GM23338 (cell line): ENCODE measurements around the gene RNF13. TPM values are rescaled to one million over a fixed set of nuclear protein-coding genes. Genes with fewer than 3 reads are reported as not detected.

Experiments
- ATAC-seq: fragments of 200-7000 bp; cut with Tn5 transposase; 3 replicates; pipeline ENCODE4 v1.9.1; 2020
- DNase-seq: peaks from one replicate; pipeline ENCODE4 v3.0.0-alpha.2; 2015; ENCODE audit warnings: low spot score
- H2AFZ ChIP-seq: fragments of 200-600 bp; sonication (generic); 2 replicates; pipeline ENCODE4 v1.8.0; 2016; ENCODE audit warnings: antibody characterized with exemption, mild to moderate bottlenecking, moderate library complexity
- H3F3A ChIP-seq: fragments of 200-600 bp; sonication (generic); replicated peaks from 2 replicates; pipeline ENCODE4 v1.8.0; 2017; ENCODE audit warnings: antibody characterized with exemption, mixed run types, low read depth
- H3K27ac ChIP-seq: fragments of 200-600 bp; sonication (generic); 2 replicates; pipeline ENCODE4 v1.6.1; 2016; ENCODE audit warnings: low read depth
- H3K27me3 ChIP-seq: fragments of 200-600 bp; sonication (generic); 2 replicates; pipeline ENCODE4 v1.8.0; 2016; ENCODE audit warnings: mild to moderate bottlenecking, mixed run types, moderate library complexity; ENCODE audit not compliant: insufficient read depth
- H3K36me3 ChIP-seq: fragments of 200-600 bp; sonication (generic); 2 replicates; pipeline ENCODE4 v1.8.0; 2016; ENCODE audit warnings: mild to moderate bottlenecking; ENCODE audit not compliant: insufficient read depth
- H3K4me1 ChIP-seq: fragments of 200-600 bp; sonication (generic); 2 replicates; pipeline ENCODE4 v1.8.0; 2016; ENCODE audit warnings: mild to moderate bottlenecking, moderate library complexity; ENCODE audit not compliant: insufficient read depth
- H3K4me2 ChIP-seq: fragments of 200-600 bp; sonication (generic); 2 replicates; pipeline ENCODE4 v1.7.1; 2017; ENCODE audit warnings: mixed run types
- H3K4me3 ChIP-seq: fragments of 200-600 bp; sonication (generic); 2 replicates; pipeline ENCODE4 v1.6.1; 2016; ENCODE audit warnings: mixed run types
- H3K79me2 ChIP-seq: fragments of 200-600 bp; sonication (generic); replicated peaks from 2 replicates; pipeline ENCODE4 v1.8.0; 2017; ENCODE audit warnings: mild to moderate bottlenecking; ENCODE audit not compliant: insufficient read depth
- H3K9me2 ChIP-seq: fragments of 200-600 bp; sonication (generic); 2 replicates; pipeline ENCODE4 v1.8.0; 2017; ENCODE audit not compliant: insufficient read depth
- H4K20me1 ChIP-seq: fragments of 200-600 bp; sonication (generic); replicated peaks from 2 replicates; pipeline ENCODE4 v1.8.0; 2017; ENCODE audit warnings: mild to moderate bottlenecking; ENCODE audit not compliant: insufficient read depth
- H3K27ac Mint-ChIP-seq: 2 replicates; pipeline ENCODE4 v1.8.0; 2020; ENCODE audit warnings: inconsistent platforms, mild to moderate bottlenecking, moderate library complexity, mixed read lengths
- H3K27me3 Mint-ChIP-seq: 3 replicates; pipeline ENCODE4 v1.8.0; 2022; ENCODE audit warnings: low read depth, mild to moderate bottlenecking, moderate library complexity, mixed read lengths, inconsistent platforms; ENCODE audit not compliant: insufficient read depth, poor library complexity
- H3K36me3 Mint-ChIP-seq: 3 replicates; pipeline ENCODE4 v1.8.0; 2021; ENCODE audit warnings: low read depth, mild to moderate bottlenecking, inconsistent platforms, moderate library complexity, mixed read lengths
- H3K4me1 Mint-ChIP-seq: 3 replicates; pipeline ENCODE4 v1.8.0; 2020; ENCODE audit warnings: mild to moderate bottlenecking, inconsistent platforms, mixed read lengths
- H3K4me3 Mint-ChIP-seq: 3 replicates; pipeline ENCODE4 v1.8.0; 2021; ENCODE audit warnings: moderate library complexity, mild to moderate bottlenecking, inconsistent platforms, mixed read lengths
- H3K9me3 Mint-ChIP-seq: 3 replicates; pipeline ENCODE4 v1.8.0; 2020; ENCODE audit warnings: moderate library complexity, mild to moderate bottlenecking, inconsistent platforms, mixed read lengths
- EZH2 ChIP-seq: fragments of 200-600 bp; sonication (generic); IDR thresholded peaks from one replicate; pipeline ENCODE4 v1.8.0; 2017; ENCODE audit warnings: antibody characterized with exemption, mild to moderate bottlenecking, low read depth; ENCODE audit not compliant: unreplicated experiment
- EZH2phosphoT487 ChIP-seq: fragments of 200-600 bp; sonication (generic); IDR thresholded peaks from one replicate; pipeline ENCODE4 v1.8.1; 2018; ENCODE audit warnings: antibody characterized with exemption; ENCODE audit not compliant: unreplicated experiment
- JUNB ChIP-seq: IDR thresholded peaks from one replicate; pipeline ENCODE4 v1.6.1; 2016; ENCODE audit warnings: antibody characterized with exemption; ENCODE audit not compliant: unreplicated experiment
- POLR2AphosphoS5 ChIP-seq: IDR thresholded peaks from 2 replicates; pipeline ENCODE4 v1.6.1; 2016; ENCODE audit warnings: antibody characterized with exemption, low read depth
- ZNF114 ChIP-seq: fragments of 250-450 bp; sonication (Bioruptor Pico); IDR thresholded peaks from 2 replicates; pipeline ENCODE4 v1.5.0; 2020; ENCODE audit warnings: mild to moderate bottlenecking, moderate library complexity
- polyA plus RNA-seq: library from polyadenylated mRNA; unstranded; fragments of >200 nt; fragmentation: Nextera tagmentation; extraction: Ambion mirVana; gene quantifications from 2 replicates; pipeline ENCODE4 v1.2.1, GENCODE V29; 2016
- total RNA-seq: library from RNA; depleted of rRNA; stranded (reverse); fragments of >200 nt; shearing (Covaris generic); gene quantifications from 2 replicates; pipeline ENCODE4 v1.2.3, GENCODE V29; 2014
- TF ChIP-seq, protein P1 (sequence below): fragments of 250-450 bp; sonication (Bioruptor Pico); IDR thresholded peaks from 2 replicates; pipeline ENCODE4 v1.5.0; 2020; ENCODE audit warnings: mild to moderate bottlenecking, moderate library complexity
- TF ChIP-seq, protein P2 (sequence below), 2 experiments: fragments of 200-600 bp in 1 of 2; sonication (generic) in 1 of 2; conservative IDR thresholded peaks; 2 replicates each; pipeline versions ENCODE4 v1.5.1 to v1.6.1; 2016 to 2017; ENCODE audit warnings: antibody characterized with exemption in 2 of 2, low read depth in 2 of 2, mild to moderate bottlenecking in 2 of 2, moderate library complexity in 1 of 2

RNF13 gene
- total and polyA plus RNA-seq, 2 experiments from 2014 or later = 46.3 to 101 TPM

- Mint-ChIP-seq H3K27ac (no peak overlapping the region), H3K27me3 (peaks cover 4% of the 10 kb centered on the region), H3K9me3 (peaks cover 13% of the 10 kb centered on the region), H3K4me1 (no peaks in the 10 kb centered on the region), H3K36me3 (peaks cover 9% of the 10 kb centered on the region), H3K4me3 (no peak overlapping the region)
- Histone ChIP-seq H2AFZ (no peak overlapping the region), H3K4me2 (no peak overlapping the region), H3K27ac (no peak overlapping the region), H3K9me2 (no peaks in the 10 kb centered on the region), H3K36me3 (0 out of 2 replicates have a peak, but pooled peaks cover 7% of the 10 kb centered on the region), H4K20me1 (no peaks in the 10 kb centered on the region), H3K27me3 (no peaks in the 10 kb centered on the region), H3K79me2 (no peaks in the 10 kb centered on the region), H3K4me3 (no peak overlapping the region), H3K4me1 (no peaks in the 10 kb centered on the region), H3F3A (no peaks in the 10 kb centered on the region)
- ATAC-seq (no peak), DNase-seq (no peak)
- TF ChIP-seq JUNB (no peak), EZH2 (no peak), POLR2AphosphoS5 (no peak), EZH2phosphoT487 (no peak)
- TF ChIP-seq, protein P1, sequence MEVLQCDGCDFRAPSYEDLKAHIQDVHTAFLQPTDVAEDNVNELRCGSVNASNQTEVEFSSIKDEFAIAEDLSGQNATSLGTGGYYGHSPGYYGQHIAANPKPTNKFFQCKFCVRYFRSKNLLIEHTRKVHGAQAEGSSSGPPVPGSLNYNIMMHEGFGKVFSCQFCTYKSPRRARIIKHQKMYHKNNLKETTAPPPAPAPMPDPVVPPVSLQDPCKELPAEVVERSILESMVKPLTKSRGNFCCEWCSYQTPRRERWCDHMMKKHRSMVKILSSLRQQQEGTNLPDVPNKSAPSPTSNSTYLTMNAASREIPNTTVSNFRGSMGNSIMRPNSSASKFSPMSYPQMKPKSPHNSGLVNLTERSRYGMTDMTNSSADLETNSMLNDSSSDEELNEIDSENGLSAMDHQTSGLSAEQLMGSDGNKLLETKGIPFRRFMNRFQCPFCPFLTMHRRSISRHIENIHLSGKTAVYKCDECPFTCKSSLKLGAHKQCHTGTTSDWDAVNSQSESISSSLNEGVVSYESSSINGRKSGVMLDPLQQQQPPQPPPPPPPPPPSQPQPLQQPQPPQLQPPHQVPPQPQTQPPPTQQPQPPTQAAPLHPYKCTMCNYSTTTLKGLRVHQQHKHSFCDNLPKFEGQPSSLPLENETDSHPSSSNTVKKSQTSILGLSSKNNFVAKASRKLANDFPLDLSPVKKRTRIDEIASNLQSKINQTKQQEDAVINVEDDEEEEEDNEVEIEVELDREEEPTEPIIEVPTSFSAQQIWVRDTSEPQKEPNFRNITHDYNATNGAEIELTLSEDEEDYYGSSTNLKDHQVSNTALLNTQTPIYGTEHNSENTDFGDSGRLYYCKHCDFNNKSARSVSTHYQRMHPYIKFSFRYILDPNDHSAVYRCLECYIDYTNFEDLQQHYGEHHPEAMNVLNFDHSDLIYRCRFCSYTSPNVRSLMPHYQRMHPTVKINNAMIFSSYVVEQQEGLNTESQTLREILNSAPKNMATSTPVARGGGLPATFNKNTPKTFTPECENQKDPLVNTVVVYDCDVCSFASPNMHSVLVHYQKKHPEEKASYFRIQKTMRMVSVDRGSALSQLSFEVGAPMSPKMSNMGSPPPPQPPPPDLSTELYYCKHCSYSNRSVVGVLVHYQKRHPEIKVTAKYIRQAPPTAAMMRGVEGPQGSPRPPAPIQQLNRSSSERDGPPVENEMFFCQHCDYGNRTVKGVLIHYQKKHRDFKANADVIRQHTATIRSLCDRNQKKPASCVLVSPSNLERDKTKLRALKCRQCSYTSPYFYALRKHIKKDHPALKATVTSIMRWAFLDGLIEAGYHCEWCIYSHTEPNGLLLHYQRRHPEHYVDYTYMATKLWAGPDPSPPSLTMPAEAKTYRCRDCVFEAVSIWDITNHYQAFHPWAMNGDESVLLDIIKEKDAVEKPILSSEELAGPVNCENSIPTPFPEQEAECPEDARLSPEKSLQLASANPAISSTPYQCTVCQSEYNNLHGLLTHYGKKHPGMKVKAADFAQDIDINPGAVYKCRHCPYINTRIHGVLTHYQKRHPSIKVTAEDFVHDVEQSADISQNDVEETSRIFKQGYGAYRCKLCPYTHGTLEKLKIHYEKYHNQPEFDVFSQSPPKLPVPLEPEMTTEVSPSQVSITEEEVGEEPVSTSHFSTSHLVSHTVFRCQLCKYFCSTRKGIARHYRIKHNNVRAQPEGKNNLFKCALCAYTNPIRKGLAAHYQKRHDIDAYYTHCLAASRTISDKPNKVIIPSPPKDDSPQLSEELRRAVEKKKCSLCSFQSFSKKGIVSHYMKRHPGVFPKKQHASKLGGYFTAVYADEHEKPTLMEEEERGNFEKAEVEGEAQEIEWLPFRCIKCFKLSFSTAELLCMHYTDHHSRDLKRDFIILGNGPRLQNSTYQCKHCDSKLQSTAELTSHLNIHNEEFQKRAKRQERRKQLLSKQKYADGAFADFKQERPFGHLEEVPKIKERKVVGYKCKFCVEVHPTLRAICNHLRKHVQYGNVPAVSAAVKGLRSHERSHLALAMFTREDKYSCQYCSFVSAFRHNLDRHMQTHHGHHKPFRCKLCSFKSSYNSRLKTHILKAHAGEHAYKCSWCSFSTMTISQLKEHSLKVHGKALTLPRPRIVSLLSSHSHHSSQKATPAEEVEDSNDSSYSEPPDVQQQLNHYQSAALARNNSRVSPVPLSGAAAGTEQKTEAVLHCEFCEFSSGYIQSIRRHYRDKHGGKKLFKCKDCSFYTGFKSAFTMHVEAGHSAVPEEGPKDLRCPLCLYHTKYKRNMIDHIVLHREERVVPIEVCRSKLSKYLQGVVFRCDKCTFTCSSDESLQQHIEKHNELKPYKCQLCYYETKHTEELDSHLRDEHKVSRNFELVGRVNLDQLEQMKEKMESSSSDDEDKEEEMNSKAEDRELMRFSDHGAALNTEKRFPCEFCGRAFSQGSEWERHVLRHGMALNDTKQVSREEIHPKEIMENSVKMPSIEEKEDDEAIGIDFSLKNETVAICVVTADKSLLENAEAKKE (CRISPR knock-in tag) = no peak
These were observed 185.9 kb downstream of the RNF13 start for GRCh38 chr3:149998946-149999345.

- Mint-ChIP-seq H3K4me1 (no peaks in the 10 kb centered on the region), H3K27ac (no peak overlapping the region), H3K9me3 (peaks cover 10% of the 10 kb centered on the region), H3K36me3 (peaks cover 7% of the 10 kb centered on the region; the same call in 2 of the 3 replicates), H3K4me3 (no peak overlapping the region), H3K27me3 (peaks cover 4% of the 10 kb centered on the region)
- no peaks in the 10 kb centered on the region for H3K9me2 ChIP-seq
- no peaks in the 10 kb centered on the region for H3K27me3 ChIP-seq
- no peaks in the 10 kb centered on the region for H3K79me2 ChIP-seq
- H3F3A ChIP-seq = no peaks in the 10 kb centered on the region
- TF ChIP-seq, protein P2, sequence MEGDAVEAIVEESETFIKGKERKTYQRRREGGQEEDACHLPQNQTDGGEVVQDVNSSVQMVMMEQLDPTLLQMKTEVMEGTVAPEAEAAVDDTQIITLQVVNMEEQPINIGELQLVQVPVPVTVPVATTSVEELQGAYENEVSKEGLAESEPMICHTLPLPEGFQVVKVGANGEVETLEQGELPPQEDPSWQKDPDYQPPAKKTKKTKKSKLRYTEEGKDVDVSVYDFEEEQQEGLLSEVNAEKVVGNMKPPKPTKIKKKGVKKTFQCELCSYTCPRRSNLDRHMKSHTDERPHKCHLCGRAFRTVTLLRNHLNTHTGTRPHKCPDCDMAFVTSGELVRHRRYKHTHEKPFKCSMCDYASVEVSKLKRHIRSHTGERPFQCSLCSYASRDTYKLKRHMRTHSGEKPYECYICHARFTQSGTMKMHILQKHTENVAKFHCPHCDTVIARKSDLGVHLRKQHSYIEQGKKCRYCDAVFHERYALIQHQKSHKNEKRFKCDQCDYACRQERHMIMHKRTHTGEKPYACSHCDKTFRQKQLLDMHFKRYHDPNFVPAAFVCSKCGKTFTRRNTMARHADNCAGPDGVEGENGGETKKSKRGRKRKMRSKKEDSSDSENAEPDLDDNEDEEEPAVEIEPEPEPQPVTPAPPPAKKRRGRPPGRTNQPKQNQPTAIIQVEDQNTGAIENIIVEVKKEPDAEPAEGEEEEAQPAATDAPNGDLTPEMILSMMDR (conservative IDR thresholded peaks at IDR 0.05; ENCODE audit: low read depth in 2 of 2) = no peak
- TF ChIP-seq ZNF114 (CRISPR knock-in tag) = no peak
- no peak overlapping the region for H2AFZ ChIP-seq
- DNase-seq (no peak), ATAC-seq (no peak)
- no peaks in the 10 kb centered on the region for H3K4me1 ChIP-seq
- H3K27ac ChIP-seq = no peak overlapping the region
- H3K36me3 ChIP-seq = 0 out of 2 replicates have a peak, but pooled peaks cover 4% of the 10 kb centered on the region
- no peaks in the 10 kb centered on the region for H4K20me1 ChIP-seq
- no peak overlapping the region for H3K4me3 ChIP-seq
- H3K4me2 ChIP-seq = no peak overlapping the region
These were observed 186.4 kb downstream of the RNF13 start for GRCh38 chr3:149999421-149999820.
